GM12878 (cell line): ENCODE data around the gene CCSER2. TPM values are rescaled to one million over a fixed set of nuclear protein-coding genes. Genes with fewer than 3 reads are reported as not detected.

ENCODE experiments used
- ATF3 ChIP-seq: IDR thresholded peaks from 2 replicates; pipeline ENCODE4 v1.6.1; 2011; ENCODE audit warnings: low read depth, mild to moderate bottlenecking, low read length, moderate library complexity, borderline replicate concordance; ENCODE audit errors: extremely low read depth
- BMI1 ChIP-seq: fragments of 450-650 bp; IDR thresholded peaks from 2 replicates; pipeline ENCODE4 v1.6.1; 2016; ENCODE audit warnings: mild to moderate bottlenecking, moderate library complexity, borderline replicate concordance
- E2F8 ChIP-seq: fragments of 450-650 bp; IDR thresholded peaks from 2 replicates; pipeline ENCODE4 v1.6.1; 2018; ENCODE audit warnings: mild to moderate bottlenecking, low read depth, moderate library complexity; ENCODE audit not compliant: partially characterized antibody
- ELK1 ChIP-seq: IDR thresholded peaks from 2 replicates; pipeline ENCODE4 v1.6.1; 2012; ENCODE audit warnings: low read depth, low read length, improper control_type of control experiment
- HDAC2 ChIP-seq: fragments of 200-600 bp; sonication (generic); IDR thresholded peaks from 2 replicates; pipeline ENCODE4 v1.6.1; 2017
- HDGF ChIP-seq: fragments of 450-650 bp; IDR thresholded peaks from 2 replicates; pipeline ENCODE4 v1.6.1; 2016; ENCODE audit warnings: antibody characterized with exemption
- HSF1 ChIP-seq: fragments of 150-350 bp; IDR thresholded peaks from 2 replicates; pipeline ENCODE4 v1.6.1; 2014; ENCODE audit warnings: mild to moderate bottlenecking, low read depth, low read length
- IRF5 ChIP-seq: fragments of 450-650 bp; IDR thresholded peaks from 2 replicates; pipeline ENCODE4 v1.6.1; 2017; ENCODE audit warnings: borderline replicate concordance
- KAT2A ChIP-seq: conservative IDR thresholded peaks from 2 replicates; pipeline ENCODE4 v1.6.1; 2011; ENCODE audit warnings: low read depth, low read length; ENCODE audit not compliant: control insufficient read depth
- LARP7 ChIP-seq: fragments of 450-650 bp; IDR thresholded peaks from 2 replicates; pipeline ENCODE4 v1.6.1; 2017; ENCODE audit warnings: mild to moderate bottlenecking
- MEF2A ChIP-seq: IDR thresholded peaks from 2 replicates; pipeline ENCODE4 v1.6.1; 2011; ENCODE audit warnings: low read depth, mild to moderate bottlenecking, low read length, moderate library complexity; ENCODE audit not compliant: insufficient read depth
- NR2C1 ChIP-seq: fragments of 450-650 bp; IDR thresholded peaks from 2 replicates; pipeline ENCODE4 v1.6.1; 2017; ENCODE audit warnings: antibody characterized with exemption, mild to moderate bottlenecking, moderate library complexity
- PKNOX1 ChIP-seq: fragments of 450-650 bp; IDR thresholded peaks from 2 replicates; pipeline ENCODE4 v1.6.1; 2016; ENCODE audit warnings: mild to moderate bottlenecking
- POLR2AphosphoS5 ChIP-seq: IDR thresholded peaks from 2 replicates; pipeline ENCODE4 v1.6.1; 2011; ENCODE audit warnings: mild to moderate bottlenecking, low read length, inconsistent platforms
- POU2F2 ChIP-seq: IDR thresholded peaks from 3 replicates; pipeline ENCODE4 v1.6.1; 2011; ENCODE audit warnings: low read depth, mild to moderate bottlenecking, low read length, borderline replicate concordance
- RB1 ChIP-seq: fragments of 450-650 bp; formaldehyde crosslinking; IDR thresholded peaks from 2 replicates; pipeline ENCODE4 v1.6.1; 2017; ENCODE audit warnings: mild to moderate bottlenecking, borderline replicate concordance
- RCOR1 ChIP-seq: conservative IDR thresholded peaks from 2 replicates; pipeline ENCODE4 v1.6.1; 2012; ENCODE audit warnings: low read depth, low read length, improper control_type of control experiment
- SREBF1 ChIP-seq: IDR thresholded peaks from 2 replicates; pipeline ENCODE4 v1.6.1; 2012; ENCODE audit warnings: mild to moderate bottlenecking, low read length
- ZBTB33 ChIP-seq: fragments of 450-650 bp; IDR thresholded peaks from 2 replicates; pipeline ENCODE4 v1.6.1; 2017; ENCODE audit warnings: mild to moderate bottlenecking
- ZSCAN29 ChIP-seq: fragments of 450-650 bp; IDR thresholded peaks from 2 replicates; pipeline ENCODE4 v1.6.1; 2017; ENCODE audit warnings: mild to moderate bottlenecking, moderate library complexity
- polyA plus RNA-seq, 11 experiments: library from polyadenylated mRNA; depleted of rRNA in 4 of 11; unstranded in 6 of 11; stranded (reverse) in 5 of 11; fragments of >200 nt; fragmentation: Nextera tagmentation in 4 of 11; fragmentation: Illumina TruSeq in 1 of 11; extraction: Ambion mirVana in 4 of 11; extraction: Trizol in 1 of 11; gene quantifications; 1 replicate in 1 of 11; 2 replicates in 10 of 11; pipeline versions ENCODE4 v1.2.1 to v1.2.3, GENCODE V29; 2011 to 2016; ENCODE audit warnings: inconsistent platforms in 2 of 11, missing spikeins in 2 of 11, low read depth in 1 of 11
- total RNA-seq, 4 experiments: library from RNA; depleted of rRNA in 3 of 4; stranded (reverse); fragments of >200 nt in 3 of 4; fragmentation: Illumina TruSeq in 1 of 4; extraction: Trizol in 1 of 4; gene quantifications; 2 replicates each; pipeline versions ENCODE4 v1.2.1 to v1.2.3, GENCODE V29; 2013 to 2021

Gene CCSER2
- total and polyA plus RNA-seq, 10 of the 15 experiments (the other 5 are each of a cell fraction or from before 2014, with no cell fraction given), result 4.7 to 18.8 (median 13.2) TPM

- TF ChIP-seq HSF1 (no peak), PKNOX1 (no peak), ATF3 (no peak), IRF5 (no peak), MEF2A (no peak), SREBF1 (no peak), POLR2AphosphoS5 (no peak), RCOR1 (no peak), NR2C1 (no peak), ZSCAN29 (no peak), BMI1 (no peak), RB1 (no peak), HDGF (no peak), LARP7 (no peak), KAT2A (no peak), POU2F2 (no peak), E2F8 (no peak), HDAC2 (no peak), ELK1 (no peak), ZBTB33 (no peak)
Measured at GRCh38 chr10:84308481-84309304, 19.7 kb upstream of the CCSER2 start (continued).
